PC-9 (cell line): ENCODE data around the gene PFKM.

Experiments
- EZH2 ChIP-seq: fragments of 200-600 bp; sonication (generic); IDR thresholded peaks from 2 replicates; pipeline ENCODE4 v1.8.0; 2017; ENCODE audit warnings: antibody characterized with exemption, low read depth
- TF ChIP-seq, protein P1 (sequence below): fragments of 200-600 bp; sonication (generic); conservative IDR thresholded peaks from 2 replicates; pipeline ENCODE4 v1.6.1; 2017; ENCODE audit warnings: mixed run types, antibody characterized with exemption, mild to moderate bottlenecking, moderate library complexity

DNA sequence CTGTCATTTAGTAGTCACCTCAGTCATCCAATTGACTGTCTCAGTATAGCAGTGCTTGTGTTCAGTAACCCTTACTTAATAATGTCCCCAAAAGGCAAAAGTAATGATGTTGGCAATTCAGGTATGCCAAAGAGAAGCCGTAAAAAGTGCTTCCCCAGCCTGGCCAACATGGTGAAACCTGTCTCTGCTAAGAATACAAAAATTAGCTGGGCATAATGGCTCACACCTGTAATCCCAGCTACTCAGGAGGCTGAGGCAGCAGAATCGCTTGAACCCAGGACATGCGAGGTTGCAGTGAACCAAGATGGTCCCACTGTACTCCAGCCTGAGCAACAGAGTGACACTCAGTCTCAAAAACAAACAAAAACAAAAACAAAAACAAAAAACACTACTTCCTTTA, 46.9 kb upstream of the PFKM start:
- TF ChIP-seq, protein P1, sequence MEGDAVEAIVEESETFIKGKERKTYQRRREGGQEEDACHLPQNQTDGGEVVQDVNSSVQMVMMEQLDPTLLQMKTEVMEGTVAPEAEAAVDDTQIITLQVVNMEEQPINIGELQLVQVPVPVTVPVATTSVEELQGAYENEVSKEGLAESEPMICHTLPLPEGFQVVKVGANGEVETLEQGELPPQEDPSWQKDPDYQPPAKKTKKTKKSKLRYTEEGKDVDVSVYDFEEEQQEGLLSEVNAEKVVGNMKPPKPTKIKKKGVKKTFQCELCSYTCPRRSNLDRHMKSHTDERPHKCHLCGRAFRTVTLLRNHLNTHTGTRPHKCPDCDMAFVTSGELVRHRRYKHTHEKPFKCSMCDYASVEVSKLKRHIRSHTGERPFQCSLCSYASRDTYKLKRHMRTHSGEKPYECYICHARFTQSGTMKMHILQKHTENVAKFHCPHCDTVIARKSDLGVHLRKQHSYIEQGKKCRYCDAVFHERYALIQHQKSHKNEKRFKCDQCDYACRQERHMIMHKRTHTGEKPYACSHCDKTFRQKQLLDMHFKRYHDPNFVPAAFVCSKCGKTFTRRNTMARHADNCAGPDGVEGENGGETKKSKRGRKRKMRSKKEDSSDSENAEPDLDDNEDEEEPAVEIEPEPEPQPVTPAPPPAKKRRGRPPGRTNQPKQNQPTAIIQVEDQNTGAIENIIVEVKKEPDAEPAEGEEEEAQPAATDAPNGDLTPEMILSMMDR = no peak
- TF ChIP-seq EZH2 = no peak
